Spleen (tissue), 7 donors: ENCODE results near the gene SARM1.

Experiments used
- CTCF ChIP-seq, 11 experiments: fragments of 200-600 bp in 7 of 11; fragments of 450-650 bp in 4 of 11; sonication (generic) in 4 of 11; IDR thresholded peaks in 8 of 11; conservative IDR thresholded peaks in 3 of 11; 1 replicate in 7 of 11; 2 replicates in 4 of 11; pipeline versions ENCODE4 v1.4.0 to v1.8.0; 2016 to 2021; ENCODE audit warnings: antibody characterized with exemption in 11 of 11, inconsistent platforms in 4 of 11, mild to moderate bottlenecking in 1 of 11
- POLR2A ChIP-seq, 3 donors: fragments of 450-650 bp; IDR thresholded peaks; one replicate each; pipeline ENCODE4 v1.5.1; 2017; ENCODE audit warnings: antibody characterized with exemption in 3 of 3, mild to moderate bottlenecking in 1 of 3
- POLR2AphosphoS5 ChIP-seq, 3 donors: sonication (generic); formaldehyde crosslinking; IDR thresholded peaks; one replicate each; pipeline ENCODE4 v1.5.1; 2017; ENCODE audit warnings: antibody characterized with exemption in 3 of 3
- donor health status: DM: no; HTN: no; CAD: no; lungs with moderate emphysema.
- donor health status: DM: no; HTN: no; CAD: no.
- donor health status: DM: no; HTN: no; CAD: no.

- no peak for TF ChIP-seq CTCF (IDR thresholded peaks at IDR 0.05 in 8 of 11, conservative IDR thresholded peaks at IDR 0.05 in 3 of 11)
- no peak for TF ChIP-seq POLR2A (IDR thresholded peaks at IDR 0.05)
- TF ChIP-seq POLR2AphosphoS5 (IDR thresholded peaks at IDR 0.05) = no peak
Observed at GRCh38 chr17:28413804-28414203, 42.3 kb downstream of the SARM1 start.
